ENCODE data around the gene FGG. TPM values are rescaled to one million over a fixed set of nuclear protein-coding genes. Genes with fewer than 3 reads are reported as not detected.

Gene FGG
- polyA plus RNA-seq, 3 donors, result not detected

DNA sequence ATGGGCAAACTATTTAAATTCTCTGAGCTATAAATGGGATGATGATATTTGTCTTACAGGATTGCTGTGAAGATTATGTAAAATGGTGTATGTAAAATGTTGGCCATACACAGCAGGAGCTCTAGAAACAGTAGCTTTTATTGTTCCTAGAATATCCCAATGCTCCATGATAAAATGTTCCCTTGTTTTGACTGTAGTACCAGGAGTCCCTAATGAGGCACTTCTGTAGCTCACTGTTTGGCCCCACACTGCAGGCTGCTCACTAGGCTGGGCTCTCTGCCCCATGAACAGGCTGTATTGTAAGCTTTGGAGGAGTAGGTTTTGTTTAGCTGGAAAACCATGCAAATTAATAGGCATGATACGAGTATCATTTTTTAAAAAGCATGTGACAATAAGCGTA, 18.6 kb downstream of the FGG start:
- Histone ChIP-seq H3K27ac (ENCODE audit: low read depth in 1 of 2, low read length in 2 of 2) (no peak overlapping the region), H3K79me2 (ENCODE audit: insufficient read depth, low read length) (no peaks in the 10 kb centered on the region), H4K20me1 (ENCODE audit: insufficient read depth, low read length) (no peaks in the 10 kb centered on the region), H3K27me3 (ENCODE audit: control insufficient read depth in 2 of 2, insufficient read depth in 2 of 2, low read length in 2 of 2) (peaks cover 0 to under 1% of the 10 kb centered on the region in 2 donors), H3K36me3 (replicated peaks in 1 of 2; ENCODE audit: control insufficient read depth in 1 of 2, insufficient read depth in 2 of 2, low read length in 2 of 2) (no peaks in the 10 kb centered on the region), H3K9ac (ENCODE audit: insufficient read depth, low read length, poor library complexity, severe bottlenecking) (no peak overlapping the region), H3K4me3 (replicated peaks in 1 of 3; ENCODE audit: low read depth in 2 of 3, low read length in 3 of 3) (no peak overlapping the region), H3K4me2 (replicated peaks; ENCODE audit: extremely low read depth, low read length, poor library complexity, severe bottlenecking) (no peak overlapping the region), H3K9me3 (replicated peaks in 1 of 2; ENCODE audit: control insufficient read depth in 1 of 2, insufficient read depth in 1 of 2, low read length in 2 of 2) (no peaks in the 10 kb centered on the region), H2AFZ (ENCODE audit: insufficient read depth, low read depth, low read length, poor library complexity, severe bottlenecking) (no peak overlapping the region), H3K4me1 (ENCODE audit: control insufficient read depth in 1 of 2, insufficient read depth in 2 of 2, low read length in 2 of 2) (no peaks in the 10 kb centered on the region)
- WGBS (ENCODE audit: insufficient coverage), result 80% methylated on average over 1 of the region's 2 CpGs
- intact Hi-C loops (cut with micrococcal nuclease), result no loop called here
- Mint-ChIP-seq H3K4me3 (no peak overlapping the region), H3K36me3 (no peaks in the 10 kb centered on the region), H3K27ac (no peak overlapping the region), H3K9me3 (peaks cover 0 to 1% (median 0%) of the 10 kb centered on the region in 7 donors), H3K4me1 (peaks cover 6% of the 10 kb centered on the region), H3K27me3 (ENCODE audit: low read depth in 3 of 3) (peaks cover 6 to 8% (median 7%) of the 10 kb centered on the region in 3 donors)
- no peak for DNase-seq
- TF ChIP-seq, protein P1, sequence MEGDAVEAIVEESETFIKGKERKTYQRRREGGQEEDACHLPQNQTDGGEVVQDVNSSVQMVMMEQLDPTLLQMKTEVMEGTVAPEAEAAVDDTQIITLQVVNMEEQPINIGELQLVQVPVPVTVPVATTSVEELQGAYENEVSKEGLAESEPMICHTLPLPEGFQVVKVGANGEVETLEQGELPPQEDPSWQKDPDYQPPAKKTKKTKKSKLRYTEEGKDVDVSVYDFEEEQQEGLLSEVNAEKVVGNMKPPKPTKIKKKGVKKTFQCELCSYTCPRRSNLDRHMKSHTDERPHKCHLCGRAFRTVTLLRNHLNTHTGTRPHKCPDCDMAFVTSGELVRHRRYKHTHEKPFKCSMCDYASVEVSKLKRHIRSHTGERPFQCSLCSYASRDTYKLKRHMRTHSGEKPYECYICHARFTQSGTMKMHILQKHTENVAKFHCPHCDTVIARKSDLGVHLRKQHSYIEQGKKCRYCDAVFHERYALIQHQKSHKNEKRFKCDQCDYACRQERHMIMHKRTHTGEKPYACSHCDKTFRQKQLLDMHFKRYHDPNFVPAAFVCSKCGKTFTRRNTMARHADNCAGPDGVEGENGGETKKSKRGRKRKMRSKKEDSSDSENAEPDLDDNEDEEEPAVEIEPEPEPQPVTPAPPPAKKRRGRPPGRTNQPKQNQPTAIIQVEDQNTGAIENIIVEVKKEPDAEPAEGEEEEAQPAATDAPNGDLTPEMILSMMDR (IDR thresholded peaks at IDR 0.05), result no peak

DNA sequence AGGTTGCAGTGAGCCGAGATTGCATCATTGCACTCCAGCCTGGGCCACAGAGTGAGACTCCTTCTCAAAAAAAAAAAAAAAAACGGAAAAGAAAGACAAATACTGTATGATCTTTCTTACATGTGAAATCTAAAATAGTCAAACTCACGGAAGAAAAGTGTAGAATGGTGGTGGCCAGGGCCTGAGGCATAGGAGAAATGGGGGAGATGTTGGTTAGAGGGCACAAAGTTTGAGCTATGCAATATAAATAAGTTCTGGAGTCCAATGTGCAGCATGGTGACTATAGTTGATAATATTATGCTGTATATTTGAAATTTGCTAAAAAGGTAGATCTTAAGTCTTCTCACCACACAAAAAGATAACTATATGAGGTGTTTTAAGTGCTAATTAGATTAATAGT, 20.6 kb downstream of the FGG start:
- Mint-ChIP-seq H3K4me3 (no peak overlapping the region), H3K9me3 (peaks cover 0 to 1% (median 0%) of the 10 kb centered on the region in 7 donors), H3K27ac (no peak overlapping the region), H3K36me3 (no peaks in the 10 kb centered on the region), H3K4me1 (peaks cover 3% of the 10 kb centered on the region), H3K27me3 (ENCODE audit: low read depth in 3 of 3) (peaks cover 6 to 9% (median 8%) of the 10 kb centered on the region in 3 donors)
- Histone ChIP-seq H3K9ac (ENCODE audit: insufficient read depth, low read length, poor library complexity, severe bottlenecking) (no peak overlapping the region), H3K4me1 (ENCODE audit: control insufficient read depth in 1 of 2, insufficient read depth in 2 of 2, low read length in 2 of 2) (no peaks in the 10 kb centered on the region), H3K9me3 (replicated peaks in 1 of 2; ENCODE audit: control insufficient read depth in 1 of 2, insufficient read depth in 1 of 2, low read length in 2 of 2) (no peaks in the 10 kb centered on the region), H3K4me2 (replicated peaks; ENCODE audit: extremely low read depth, low read length, poor library complexity, severe bottlenecking) (no peak overlapping the region), H3K27ac (ENCODE audit: low read depth in 1 of 2, low read length in 2 of 2) (no peak overlapping the region), H3K79me2 (ENCODE audit: insufficient read depth, low read length) (no peaks in the 10 kb centered on the region), H3K36me3 (replicated peaks in 1 of 2; ENCODE audit: control insufficient read depth in 1 of 2, insufficient read depth in 2 of 2, low read length in 2 of 2) (no peaks in the 10 kb centered on the region), H4K20me1 (ENCODE audit: insufficient read depth, low read length) (no peaks in the 10 kb centered on the region), H3K27me3 (ENCODE audit: control insufficient read depth in 2 of 2, insufficient read depth in 2 of 2, low read length in 2 of 2) (peaks cover 0 to 2% of the 10 kb centered on the region in 2 donors), H3K4me3 (replicated peaks in 1 of 3; ENCODE audit: low read depth in 2 of 3, low read length in 3 of 3) (no peak overlapping the region), H2AFZ (ENCODE audit: insufficient read depth, low read depth, low read length, poor library complexity, severe bottlenecking) (no peak overlapping the region)
- no peak for DNase-seq
- intact Hi-C loops (cut with micrococcal nuclease), result no loop called here
- TF ChIP-seq, protein P1 (IDR thresholded peaks at IDR 0.05), result no peak
- WGBS (ENCODE audit: insufficient coverage), result 100% methylated on average over 1 of the region's 3 CpGs
